ENCODE data around the gene POU3F1.

Gene POU3F1

DNA sequence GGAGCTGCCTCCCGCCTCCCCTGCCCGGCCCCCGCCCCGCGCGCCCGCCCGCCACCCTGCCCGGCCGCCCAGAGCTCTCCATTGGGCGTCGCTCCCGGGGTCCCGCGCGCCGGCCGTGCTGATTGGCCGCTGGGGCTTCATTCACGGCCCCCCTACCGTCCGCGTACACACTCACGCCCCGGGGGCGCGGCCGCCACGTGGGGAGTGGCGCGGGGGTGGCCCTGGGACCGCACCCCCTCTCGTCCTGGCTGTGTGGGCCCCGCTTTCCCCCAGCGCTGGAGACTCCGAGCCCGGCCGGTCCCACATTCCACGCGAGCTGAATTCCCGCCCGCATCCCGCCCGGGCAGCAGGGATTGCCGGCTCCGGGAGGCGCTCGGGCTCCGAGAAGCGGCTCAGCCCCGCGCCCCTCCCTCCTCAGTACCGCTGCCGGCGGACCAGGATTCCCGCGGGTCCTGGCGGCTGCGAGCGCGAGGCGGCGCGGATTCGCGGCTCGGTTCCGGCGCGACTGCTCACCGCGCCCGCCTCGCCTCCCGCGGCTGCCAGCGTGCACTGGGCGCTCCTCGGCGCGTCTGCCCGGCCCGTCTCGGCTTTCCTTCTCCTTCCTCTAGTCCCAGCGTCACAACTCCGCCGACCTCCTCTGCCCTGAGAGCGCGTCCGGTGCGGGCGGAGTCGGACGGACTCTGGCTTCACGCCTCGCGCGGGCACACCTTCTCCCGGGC is 450 bp upstream of the POU3F1 start:
- peak overlapping the region; percentile 41 for H3K4me3 ChIP-seq (ENCODE audit: severe bottlenecking)
- H3K27me3 ChIP-seq (ENCODE audit: insufficient read depth, poor library complexity, severe bottlenecking): peaks cover 34% of the 10 kb centered on the region
- ATAC-seq (ENCODE audit: low read depth): peak; percentile 81
- H3K4me1 ChIP-seq (ENCODE audit: insufficient read depth, poor library complexity, severe bottlenecking): no peaks in the 10 kb centered on the region
- H3K9me3 ChIP-seq (ENCODE audit: severe bottlenecking): no peaks in the 10 kb centered on the region
- DNase-seq (ENCODE audit: low spot score): peak; percentile 84
- H3K27ac ChIP-seq (ENCODE audit: poor library complexity, severe bottlenecking): no peak overlapping the region
- TF ChIP-seq, protein P1, sequence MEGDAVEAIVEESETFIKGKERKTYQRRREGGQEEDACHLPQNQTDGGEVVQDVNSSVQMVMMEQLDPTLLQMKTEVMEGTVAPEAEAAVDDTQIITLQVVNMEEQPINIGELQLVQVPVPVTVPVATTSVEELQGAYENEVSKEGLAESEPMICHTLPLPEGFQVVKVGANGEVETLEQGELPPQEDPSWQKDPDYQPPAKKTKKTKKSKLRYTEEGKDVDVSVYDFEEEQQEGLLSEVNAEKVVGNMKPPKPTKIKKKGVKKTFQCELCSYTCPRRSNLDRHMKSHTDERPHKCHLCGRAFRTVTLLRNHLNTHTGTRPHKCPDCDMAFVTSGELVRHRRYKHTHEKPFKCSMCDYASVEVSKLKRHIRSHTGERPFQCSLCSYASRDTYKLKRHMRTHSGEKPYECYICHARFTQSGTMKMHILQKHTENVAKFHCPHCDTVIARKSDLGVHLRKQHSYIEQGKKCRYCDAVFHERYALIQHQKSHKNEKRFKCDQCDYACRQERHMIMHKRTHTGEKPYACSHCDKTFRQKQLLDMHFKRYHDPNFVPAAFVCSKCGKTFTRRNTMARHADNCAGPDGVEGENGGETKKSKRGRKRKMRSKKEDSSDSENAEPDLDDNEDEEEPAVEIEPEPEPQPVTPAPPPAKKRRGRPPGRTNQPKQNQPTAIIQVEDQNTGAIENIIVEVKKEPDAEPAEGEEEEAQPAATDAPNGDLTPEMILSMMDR (IDR thresholded peaks at IDR 0.05; ENCODE audit: poor library complexity, severe bottlenecking): no peak
- H3K36me3 ChIP-seq (ENCODE audit: low read depth): no peaks in the 10 kb centered on the region

DNA sequence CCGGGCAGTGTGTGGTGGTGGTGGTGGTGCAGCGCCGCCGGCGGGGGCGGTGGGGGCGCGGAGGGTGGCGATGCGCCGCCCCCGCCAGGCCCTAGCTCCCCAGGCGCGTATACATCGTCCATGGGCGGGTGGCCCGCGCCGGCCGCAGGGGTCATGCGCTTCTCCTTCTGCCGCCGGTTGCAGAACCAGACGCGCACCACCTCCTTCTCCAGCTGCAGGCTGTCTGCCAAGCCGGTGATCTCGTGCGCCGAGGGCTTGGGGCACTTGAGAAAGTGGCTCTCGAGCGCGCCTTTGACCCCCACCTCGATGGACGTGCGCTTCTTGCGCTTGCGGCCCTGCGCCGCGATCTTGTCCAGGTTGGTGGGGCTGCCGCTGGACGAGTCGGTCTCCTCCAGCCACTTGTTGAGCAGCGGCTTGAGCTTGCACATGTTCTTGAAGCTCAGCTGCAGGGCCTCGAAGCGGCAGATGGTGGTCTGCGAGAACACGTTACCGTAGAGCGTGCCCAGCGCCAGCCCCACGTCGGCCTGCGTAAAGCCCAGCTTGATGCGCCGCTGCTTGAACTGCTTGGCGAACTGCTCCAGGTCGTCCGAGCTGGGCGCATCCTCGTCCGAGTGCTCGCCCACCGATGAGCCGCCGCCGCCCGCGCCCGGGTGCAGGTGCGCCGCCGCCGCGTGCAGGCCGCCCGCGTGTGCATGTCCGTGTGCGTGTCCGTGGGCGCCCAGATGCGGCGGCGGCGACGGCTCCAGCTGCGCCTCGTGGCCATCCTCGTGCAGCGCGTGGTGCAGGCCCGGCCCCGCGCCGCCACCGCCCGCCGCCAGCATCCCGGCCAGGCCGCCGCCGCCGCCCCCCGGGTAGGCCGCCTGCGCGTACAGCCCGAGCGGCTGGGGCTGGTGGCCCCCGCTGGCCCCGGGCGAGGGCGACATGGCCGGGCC is 926 bp downstream of the POU3F1 start:
- DNase-seq (ENCODE audit: low spot score): no peak
- Histone ChIP-seq H3K27ac (ENCODE audit: poor library complexity, severe bottlenecking) (no peak overlapping the region), H3K9me3 (ENCODE audit: severe bottlenecking) (no peaks in the 10 kb centered on the region), H3K4me3 (ENCODE audit: severe bottlenecking) (peak overlapping the region; percentile 41), H3K27me3 (ENCODE audit: insufficient read depth, poor library complexity, severe bottlenecking) (peaks cover 34% of the 10 kb centered on the region), H3K4me1 (ENCODE audit: insufficient read depth, poor library complexity, severe bottlenecking) (no peaks in the 10 kb centered on the region), H3K36me3 (ENCODE audit: low read depth) (no peaks in the 10 kb centered on the region)
- ATAC-seq (ENCODE audit: low read depth): no peak
- TF ChIP-seq, protein P1 (IDR thresholded peaks at IDR 0.05; ENCODE audit: poor library complexity, severe bottlenecking): no peak

DNA sequence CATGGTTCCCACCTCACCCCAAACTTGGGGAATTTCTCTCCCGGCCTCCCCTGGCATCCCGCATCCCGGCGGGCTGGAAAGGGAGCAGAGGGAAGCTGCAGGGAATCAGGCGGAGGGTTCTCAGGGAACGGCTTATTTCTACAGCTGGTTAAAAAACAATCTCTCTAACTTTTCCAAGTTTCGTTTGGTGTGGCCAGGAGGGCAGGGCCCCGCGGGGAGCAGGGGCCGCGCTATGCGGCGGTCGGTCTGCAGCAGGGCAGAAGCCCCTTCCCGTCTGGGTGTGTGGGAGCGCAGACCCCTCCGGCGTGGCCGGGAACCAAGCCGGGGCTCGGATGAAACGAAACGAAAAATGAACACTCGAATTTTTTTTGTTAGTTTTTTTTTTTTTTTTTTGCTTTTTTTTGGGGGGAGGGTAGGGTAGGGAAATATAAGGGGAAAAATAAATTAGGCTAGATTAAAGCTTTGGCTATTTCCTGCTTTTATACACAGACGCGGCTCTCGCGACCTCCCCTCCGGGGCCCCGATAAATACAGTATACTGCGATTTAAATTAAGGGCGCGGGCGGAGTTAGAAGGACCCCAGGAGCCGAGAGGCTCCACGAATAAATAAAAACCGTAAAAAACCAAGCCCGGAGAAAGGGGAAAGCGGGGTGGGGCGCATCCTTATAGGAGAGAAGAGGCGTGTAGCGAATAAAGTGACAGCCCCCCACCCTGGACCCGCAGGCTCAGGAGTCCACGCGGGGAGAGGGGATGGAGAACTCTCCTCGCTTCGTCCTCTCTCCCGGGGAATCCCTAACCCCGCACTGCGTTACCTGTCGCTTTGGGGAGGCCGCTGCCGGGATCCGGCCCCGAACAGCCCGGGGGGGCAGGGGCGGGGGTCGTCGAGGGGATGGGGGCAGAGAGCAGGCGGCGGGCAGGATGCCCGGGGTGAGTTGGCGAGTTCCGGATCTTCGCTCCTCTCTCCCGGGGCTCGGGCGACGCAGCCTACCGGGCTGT is 2.1 kb downstream of the POU3F1 start:
- ATAC-seq (ENCODE audit: low read depth) (no peak), DNase-seq (ENCODE audit: low spot score) (no peak)
- Histone ChIP-seq H3K27ac (ENCODE audit: poor library complexity, severe bottlenecking) (no peak overlapping the region), H3K4me1 (ENCODE audit: insufficient read depth, poor library complexity, severe bottlenecking) (no peaks in the 10 kb centered on the region), H3K4me3 (ENCODE audit: severe bottlenecking) (no peak overlapping the region), H3K9me3 (ENCODE audit: severe bottlenecking) (no peaks in the 10 kb centered on the region), H3K27me3 (ENCODE audit: insufficient read depth, poor library complexity, severe bottlenecking) (peaks cover 34% of the 10 kb centered on the region), H3K36me3 (ENCODE audit: low read depth) (no peaks in the 10 kb centered on the region)
- TF ChIP-seq, protein P1 (IDR thresholded peaks at IDR 0.05; ENCODE audit: poor library complexity, severe bottlenecking): no peak

DNA sequence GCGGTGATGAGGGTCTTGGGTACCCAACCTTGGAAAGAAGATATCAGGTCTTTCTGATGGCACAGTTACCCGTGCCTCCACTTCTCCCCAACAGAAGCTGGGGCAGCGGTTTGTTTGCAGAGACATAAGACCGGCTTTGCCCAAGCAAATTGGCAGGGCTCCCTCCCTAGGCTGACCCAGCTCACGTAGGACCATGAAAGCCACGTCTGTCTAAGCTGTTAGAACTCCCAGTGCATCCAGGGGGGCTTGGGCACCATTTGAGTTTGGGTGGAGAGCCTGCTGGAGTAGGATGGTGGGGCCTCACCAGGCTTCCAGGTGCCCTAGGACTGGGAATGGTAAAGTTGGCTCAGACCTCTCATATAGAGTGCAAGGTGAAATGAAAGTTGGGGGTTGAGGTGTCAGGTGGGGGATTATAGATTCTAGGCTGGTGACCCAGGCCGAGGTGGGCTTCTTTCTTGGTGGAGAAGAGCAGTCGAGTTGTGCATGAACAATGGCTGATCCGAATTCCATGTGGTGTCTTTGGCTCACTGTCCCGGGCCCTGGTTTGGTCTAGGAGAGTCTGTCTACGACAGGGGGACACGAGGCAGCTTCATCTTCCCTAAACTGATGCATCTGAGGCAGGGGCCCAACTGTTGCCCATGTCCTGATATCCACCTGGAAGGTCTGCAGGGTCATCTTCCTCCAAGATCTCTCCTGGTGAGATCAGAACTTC is 3.4 kb downstream of the POU3F1 start:
- TF ChIP-seq, protein P1 (IDR thresholded peaks at IDR 0.05; ENCODE audit: poor library complexity, severe bottlenecking): no peak
- Histone ChIP-seq H3K4me3 (ENCODE audit: severe bottlenecking) (no peak overlapping the region), H3K9me3 (ENCODE audit: severe bottlenecking) (no peaks in the 10 kb centered on the region), H3K36me3 (ENCODE audit: low read depth) (no peaks in the 10 kb centered on the region), H3K4me1 (ENCODE audit: insufficient read depth, poor library complexity, severe bottlenecking) (no peaks in the 10 kb centered on the region), H3K27me3 (ENCODE audit: insufficient read depth, poor library complexity, severe bottlenecking) (peaks cover 34% of the 10 kb centered on the region), H3K27ac (ENCODE audit: poor library complexity, severe bottlenecking) (no peak overlapping the region)
- no peak for DNase-seq (ENCODE audit: low spot score)
- ATAC-seq (ENCODE audit: low read depth): no peak

Data from RWPE2 (cell line).